ENCODE results near the gene SLC26A5. TPM values are rescaled to one million over a fixed set of nuclear protein-coding genes. Genes with fewer than 3 reads are reported as not detected.

The SLC26A5 gene
- total RNA-seq, 1 donor from 2014 or later, result not detected

DNA sequence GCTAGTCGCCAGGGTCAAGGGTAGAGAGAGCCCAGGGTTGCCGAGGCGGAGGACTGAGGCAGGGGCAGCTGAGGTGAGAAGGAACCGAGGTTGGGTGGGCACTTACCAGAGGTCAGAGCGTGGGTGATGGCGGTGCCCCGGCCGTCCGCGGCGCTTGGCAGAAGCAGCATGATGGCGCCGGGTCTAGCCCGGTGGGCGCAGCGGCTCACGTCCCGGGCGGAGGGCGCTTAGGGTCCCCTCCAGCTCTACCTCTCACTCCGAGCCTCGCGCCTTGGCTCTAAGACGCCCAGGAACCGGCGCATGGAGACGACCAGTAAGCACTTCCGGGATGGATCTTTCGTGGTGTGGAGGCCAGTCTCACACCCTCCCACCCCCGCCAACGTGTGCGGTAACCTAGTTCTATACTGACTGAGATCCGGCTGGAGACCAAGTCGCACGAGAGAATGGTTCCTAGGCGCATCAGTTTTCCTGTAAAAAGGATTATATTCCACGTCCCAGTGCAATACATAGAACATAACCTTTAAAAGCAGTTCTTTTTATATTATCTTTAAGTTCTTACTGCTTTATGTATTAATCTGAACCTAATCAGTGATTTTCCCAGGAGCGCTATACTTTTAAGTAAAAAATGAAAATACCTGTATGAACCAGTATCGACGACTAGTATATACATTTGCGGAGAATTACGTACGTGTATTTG lies 101.4 kb downstream of the SLC26A5 start, which contains the start of gene DNAJC2:
Gene DNAJC2 (minus strand): TSS at position 315 of the 697 bp plus-strand sequence. CDS start 145 bp downstream, at position 170.
- H2AFZ ChIP-seq (replicated peaks), result peak within 1 kb of the TSS; percentile 100
- peak within 1 kb of the TSS; percentile 86 for H3K4me3 ChIP-seq
- H3K36me3 ChIP-seq, result peaks cover 6% of the 10 kb centered on the region
- Mint-ChIP-seq H3K27ac (peak within 1 kb of the TSS; percentile 96), H3K4me3 (peak within 1 kb of the TSS; percentile 99), H3K4me1 (peaks cover 21% of the 10 kb centered on the region), H3K27me3 (ENCODE audit: insufficient read depth, low read depth) (no peaks in the 10 kb centered on the region), H3K9me3 (no peaks in the 10 kb centered on the region), H3K36me3 (peaks cover 15% of the 10 kb centered on the region)
- no peaks in the 10 kb centered on the region for H3K27me3 ChIP-seq
- H3K9ac ChIP-seq, result peak within 1 kb of the TSS; percentile 79
- peaks cover 70% of the 10 kb centered on the region for H3K79me2 ChIP-seq (ENCODE audit: low read depth)
- peaks cover 4% of the 10 kb centered on the region for H3F3A ChIP-seq (ENCODE audit: low read depth)
- peak within 1 kb of the TSS; percentile 96 for H3K4me2 ChIP-seq
- peak within 1 kb of the TSS; percentile 53 for H3K27ac ChIP-seq
- H3K4me1 ChIP-seq, result peaks cover 22% of the 10 kb centered on the region
- TF ChIP-seq CTCF (IDR thresholded peaks at IDR 0.05) (no peak), EZH2phosphoT487 (IDR thresholded peaks at IDR 0.05) (no peak), EZH2 (IDR thresholded peaks at IDR 0.05) (no peak)
- DNase-seq (ENCODE audit: low spot score), result peak; percentile 95
- H4K20me1 ChIP-seq (ENCODE audit: low read depth), result peaks cover 15% of the 10 kb centered on the region
- H3K9me3 ChIP-seq (ENCODE audit: low read depth), result no peaks in the 10 kb centered on the region

DNA sequence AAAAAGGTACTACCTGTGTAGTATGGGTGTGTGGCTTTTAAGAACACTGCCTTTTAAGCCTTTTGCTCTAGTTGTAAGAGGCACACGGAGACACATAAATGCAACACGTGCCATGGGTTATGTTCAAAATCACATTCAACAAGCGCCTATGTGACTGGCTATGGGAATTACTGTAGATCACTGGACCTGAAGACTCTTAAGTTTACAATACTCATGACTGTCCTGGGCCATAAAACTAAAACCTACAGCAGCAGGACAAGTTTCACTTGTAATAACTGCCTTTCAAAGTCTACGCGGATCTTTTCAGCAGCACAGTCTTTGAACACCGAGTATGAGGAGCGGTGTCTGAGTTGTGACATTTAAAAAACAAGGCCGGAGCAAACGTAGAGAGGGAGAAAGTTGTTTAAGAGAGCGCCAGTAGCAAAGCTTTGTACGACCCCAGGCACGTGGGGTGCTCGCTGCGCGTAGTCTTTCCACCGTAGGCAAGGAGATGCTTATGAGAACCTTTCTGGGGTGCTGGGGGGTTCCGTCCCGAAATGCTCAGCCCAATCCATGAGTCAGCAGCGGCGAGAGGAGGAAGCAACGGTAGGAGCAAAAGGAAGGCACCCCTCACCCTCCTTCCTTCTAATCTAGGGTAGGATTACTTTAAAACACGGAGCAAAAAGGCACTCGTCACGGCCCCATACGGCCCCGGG lies 102.1 kb downstream of the SLC26A5 start:
- Histone ChIP-seq H3K9me3 (ENCODE audit: low read depth) (no peaks in the 10 kb centered on the region), H2AFZ (replicated peaks) (peak overlapping the region; percentile 100), H4K20me1 (ENCODE audit: low read depth) (peaks cover 10% of the 10 kb centered on the region), H3K79me2 (ENCODE audit: low read depth) (peaks cover 70% of the 10 kb centered on the region), H3K27me3 (no peaks in the 10 kb centered on the region), H3K36me3 (peaks cover 6% of the 10 kb centered on the region), H3K27ac (peak overlapping the region; percentile 53), H3K9ac (peak overlapping the region; percentile 79), H3K4me1 (peaks cover 19% of the 10 kb centered on the region), H3F3A (ENCODE audit: low read depth) (peaks cover 4% of the 10 kb centered on the region), H3K4me3 (peak overlapping the region; percentile 86), H3K4me2 (peak overlapping the region; percentile 96)
- Mint-ChIP-seq H3K9me3 (no peaks in the 10 kb centered on the region), H3K27me3 (ENCODE audit: insufficient read depth, low read depth) (no peaks in the 10 kb centered on the region), H3K27ac (peak overlapping the region; percentile 96), H3K36me3 (peaks cover 20% of the 10 kb centered on the region), H3K4me1 (peaks cover 18% of the 10 kb centered on the region), H3K4me3 (peak overlapping the region; percentile 99)
- peak; percentile 33 for DNase-seq (ENCODE audit: low spot score)
- TF ChIP-seq CTCF (IDR thresholded peaks at IDR 0.05) (no peak), EZH2phosphoT487 (IDR thresholded peaks at IDR 0.05) (no peak), EZH2 (IDR thresholded peaks at IDR 0.05) (no peak)

DNA sequence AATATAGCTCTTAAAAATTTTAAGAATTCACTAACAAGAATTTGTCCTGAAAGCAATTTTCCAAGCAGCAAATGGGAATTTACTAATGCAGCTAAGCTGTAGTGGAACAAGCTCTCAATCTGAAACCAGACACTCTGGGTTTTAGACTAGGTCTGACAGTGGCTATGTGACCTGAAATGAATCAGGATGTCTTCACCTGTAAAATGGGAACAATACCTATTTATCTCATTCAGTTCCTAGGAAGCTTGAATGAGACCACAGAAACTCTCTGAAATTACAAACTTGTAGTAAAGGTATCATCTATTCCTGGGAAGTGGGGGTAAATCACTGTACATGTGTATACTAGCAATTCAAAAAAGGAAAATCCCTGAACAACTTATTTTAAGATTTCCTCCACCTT lies 102.7 kb downstream of the SLC26A5 start:
- H3K27ac Mint-ChIP-seq, result no peak overlapping the region

More for the DNA sequence above, 102.7 kb downstream of the SLC26A5 start:
- no peak for DNase-seq (ENCODE audit: low spot score)
- H3K4me1 ChIP-seq, result peaks cover 13% of the 10 kb centered on the region
- H3K27ac ChIP-seq, result no peak overlapping the region
- Mint-ChIP-seq H3K9me3 (no peaks in the 10 kb centered on the region), H3K4me1 (peaks cover 13% of the 10 kb centered on the region), H3K36me3 (peaks cover 20% of the 10 kb centered on the region), H3K27me3 (ENCODE audit: insufficient read depth, low read depth) (no peaks in the 10 kb centered on the region), H3K4me3 (peak overlapping the region; percentile 99)
- peak overlapping the region; percentile 86 for H3K4me3 ChIP-seq
- peaks cover 65% of the 10 kb centered on the region for H3K79me2 ChIP-seq (ENCODE audit: low read depth)
- no peaks in the 10 kb centered on the region for H3K9me3 ChIP-seq (ENCODE audit: low read depth)
- peaks cover 6% of the 10 kb centered on the region for H3K36me3 ChIP-seq
- H3K27me3 ChIP-seq, result no peaks in the 10 kb centered on the region
- H3K9ac ChIP-seq, result peak overlapping the region; percentile 79
- peaks cover 5% of the 10 kb centered on the region for H4K20me1 ChIP-seq (ENCODE audit: low read depth)
- H3K4me2 ChIP-seq, result peak overlapping the region; percentile 96
- H3F3A ChIP-seq (ENCODE audit: low read depth), result peaks cover 4% of the 10 kb centered on the region
- TF ChIP-seq EZH2phosphoT487 (IDR thresholded peaks at IDR 0.05), result no peak
- no peak for TF ChIP-seq CTCF (IDR thresholded peaks at IDR 0.05)
- no peak for TF ChIP-seq EZH2 (IDR thresholded peaks at IDR 0.05)
- H2AFZ ChIP-seq (replicated peaks), result no peak overlapping the region

All from neural progenitor cell (in vitro differentiated cells).